Right ventricle myocardium superior (tissue), 1 donor: Measurements from ENCODE around the gene JMJD6. TPM values are rescaled to one million over a fixed set of nuclear protein-coding genes. Genes with fewer than 3 reads are reported as not detected.
"Not testable (repeated sequence)": the region's sequence is repeated elsewhere in the genome, so short reads cannot be mapped to it uniquely, and the experiment has no call there.

Source experiments
- ATAC-seq: fragments of 200-7000 bp; cut with Tn5 transposase; one replicate; pipeline ENCODE4 v1.9.1; 2020; ENCODE audit warnings: mild to moderate bottlenecking; ENCODE audit not compliant: poor library complexity
- DNase-seq: peaks from one replicate; pipeline ENCODE4 v3.0.0-alpha.2; 2020
- intact Hi-C: fragments of 100-400 bp; cut with DNase I; formaldehyde crosslinking; loops from one replicate; pipeline ENCODE4 v1.11.2; 2022
- long read RNA-seq: library from polyadenylated mRNA; unstranded; transcript quantifications from one replicate; pipeline ENCODE4 v2.0.0, GENCODE V29; 2021
- total RNA-seq: library from RNA; stranded (reverse); fragmentation: NEBNext Ultra II Directional; extraction: Animal tissue kit (Norgen Biotek cat#: 25700); gene quantifications from one replicate; pipeline ENCODE4 v1.2.1, GENCODE V29; 2021
- donor health status: DM: no; HTN: yes; CAD: no; lungs with severe emphysema.

JMJD6 gene
- 63.1 TPM for total RNA-seq
- long read RNA-seq, full-length matches to known transcripts = 84 of 124 reads
- long read RNA-seq, partial matches to known transcripts = 23 of 124 reads
- long read RNA-seq, other reads (novel, unspliced or antisense) = 17 of 124 reads

- intact Hi-C loops = no loop called here
These were observed at the start of gene JMJD6 for GRCh38 chr17:76726231-76726775. TSS of gene JMJD6 (minus strand) at chr17:76726606. CDS start at chr17:76726475, 131 bp downstream.

GRCh38 chr17:76775021-76775600 is 48.7 kb upstream of the JMJD6 start:
- intact Hi-C loops = no loop called here
- DNase-seq (no peak), ATAC-seq (no peak)

More at GRCh38 chr17:76726231-76726775, at the start of gene JMJD6:
- DNase-seq (peak; percentile 98), ATAC-seq (peak; percentile 93)

- peak; percentile 46 for ATAC-seq
- DNase-seq = no peak
- intact Hi-C loops = no loop called here
These were observed 46.6 kb upstream of the JMJD6 start for GRCh38 chr17:76772842-76773525.

GRCh38 chr17:76758570-76758969 is 32.2 kb upstream of the JMJD6 start:
- ATAC-seq = no peak
- no peak for DNase-seq
- intact Hi-C loops = no loop called here

GRCh38 chr17:76757256-76757655 is 30.9 kb upstream of the JMJD6 start:
- intact Hi-C loops = no loop called here
- ATAC-seq (no peak), DNase-seq (no peak)

GRCh38 chr17:76755285-76755684 is 28.9 kb upstream of the JMJD6 start:
- DNase-seq = no peak
- intact Hi-C loops = no loop called here
- ATAC-seq = peak; percentile 51

- DNase-seq (no peak), ATAC-seq (peak; percentile 70)
- intact Hi-C loops = no loop called here
These were observed 26.9 kb upstream of the JMJD6 start for GRCh38 chr17:76753061-76753961.

- ATAC-seq (no peak), DNase-seq (no peak)
- intact Hi-C loops = no loop called here
These were observed 25.6 kb upstream of the JMJD6 start for GRCh38 chr17:76752006-76752405.

GRCh38 chr17:76751416-76751993 is 25.1 kb upstream of the JMJD6 start:
- DNase-seq (no peak), ATAC-seq (no peak)
- intact Hi-C loops = no loop called here

- DNase-seq (no peak), ATAC-seq (no peak)
- intact Hi-C loops = no loop called here
These were observed 22.3 kb upstream of the JMJD6 start for GRCh38 chr17:76748657-76749056.

GRCh38 chr17:76747716-76748363 is 21.4 kb upstream of the JMJD6 start:
- intact Hi-C loops = no loop called here
- DNase-seq = no peak
- peak; percentile 55 for ATAC-seq

- ATAC-seq, intact Hi-C loops, DNase-seq: not testable (repeated sequence)
These were observed 19.4 kb upstream of the JMJD6 start for GRCh38 chr17:76745785-76746184.

GRCh38 chr17:76744747-76745146 is 18.3 kb upstream of the JMJD6 start:
- intact Hi-C loops = no loop called here
- DNase-seq (no peak), ATAC-seq (peak; percentile 28)

GRCh38 chr17:76742958-76743357 is 16.6 kb upstream of the JMJD6 start:
- no peak for ATAC-seq
- no peak for DNase-seq
- intact Hi-C loops = no loop called here

- DNase-seq (no peak), ATAC-seq (no peak)
- intact Hi-C loops = no loop called here
These were observed 14.1 kb upstream of the JMJD6 start for GRCh38 chr17:76740329-76741118.

GRCh38 chr17:76739568-76740115 is 13.2 kb upstream of the JMJD6 start:
- intact Hi-C loops, DNase-seq, ATAC-seq: not testable (repeated sequence)

- DNase-seq (no peak), ATAC-seq (no peak)
- intact Hi-C loops = no loop called here
These were observed 12.1 kb upstream of the JMJD6 start for GRCh38 chr17:76738468-76738850.
